Measurements from ENCODE around the gene ASAH2. TPM values are rescaled to one million over a fixed set of nuclear protein-coding genes. Genes with fewer than 3 reads are reported as not detected.

The ASAH2 gene
- total and polyA plus RNA-seq, 5 donors from 2014 or later: 0.85 to 6.0 (median 2.1) TPM

DNA sequence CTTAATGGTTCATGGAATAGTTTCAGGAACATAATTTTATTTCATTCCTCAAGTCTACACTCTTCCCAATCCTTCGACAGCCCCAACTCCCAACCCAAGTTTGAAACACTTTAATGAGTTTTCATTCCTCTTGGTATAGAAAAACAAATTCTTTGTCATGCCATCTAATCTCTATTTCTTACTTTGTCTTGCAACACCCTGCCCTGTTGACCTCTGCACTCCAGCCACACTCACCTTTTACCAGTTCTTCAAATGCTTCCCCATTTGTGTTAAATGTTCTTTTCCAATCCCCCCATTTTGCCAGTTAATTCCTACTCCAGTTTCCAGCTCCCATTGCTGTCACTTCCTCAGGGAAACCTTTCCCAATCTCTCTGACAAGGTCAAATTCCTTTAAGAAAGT, 21.9 kb downstream of the ASAH2 start:
- peaks cover 20% of the 10 kb centered on the region for H3K27me3 ChIP-seq (ENCODE audit: control insufficient read depth, insufficient read depth, low read length)
- H3K4me1 ChIP-seq (ENCODE audit: control insufficient read depth, insufficient read depth, low read length, poor library complexity, severe bottlenecking): no peaks in the 10 kb centered on the region
- no peaks in the 10 kb centered on the region for H3K9me3 ChIP-seq (ENCODE audit: control insufficient read depth in 2 of 2, low read length in 2 of 2)
- Mint-ChIP-seq H3K27me3 (peaks cover 51% of the 10 kb centered on the region), H3K9me3 (peaks cover 0 to 2% (median 0%) of the 10 kb centered on the region in 7 donors), H3K4me3 (no peak overlapping the region), H3K4me1 (no peaks in the 10 kb centered on the region), H3K27ac (no peak overlapping the region), H3K36me3 (no peaks in the 10 kb centered on the region)
- H3K27ac ChIP-seq (ENCODE audit: insufficient read depth, low read length, poor library complexity, severe bottlenecking): no peak overlapping the region
- no peak for ATAC-seq (ENCODE audit: low read depth in 2 of 2)
- H3K36me3 ChIP-seq (ENCODE audit: control insufficient read depth, insufficient read depth, low read length): no peaks in the 10 kb centered on the region
- no peak overlapping the region for H3K4me3 ChIP-seq (ENCODE audit: low read depth, low read length)
- DNase-seq: no peak

DNA sequence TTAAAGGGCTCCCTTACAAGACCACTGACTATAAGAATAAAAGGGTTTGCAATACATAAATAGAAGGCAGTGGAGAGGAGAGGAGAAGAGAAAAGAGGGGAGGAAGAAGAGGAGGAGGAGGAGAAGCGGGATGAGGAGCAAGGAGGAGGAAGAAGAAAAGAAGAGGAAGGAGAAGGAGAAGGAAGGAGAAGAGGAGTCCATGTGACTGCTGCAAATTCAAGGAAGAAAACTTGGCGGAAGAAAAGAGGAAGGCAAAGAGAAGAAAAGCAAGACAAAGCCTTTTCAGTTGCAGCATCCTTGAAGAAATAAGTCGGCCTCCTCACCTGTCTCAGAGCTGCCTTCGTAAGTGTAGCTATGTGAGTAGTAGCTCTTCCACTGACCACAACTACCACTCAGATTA, 22.6 kb downstream of the ASAH2 start:
- ATAC-seq (ENCODE audit: low read depth in 2 of 2) (no peak), DNase-seq (no peak)
- peaks cover 20% of the 10 kb centered on the region for H3K27me3 ChIP-seq (ENCODE audit: control insufficient read depth, insufficient read depth, low read length)
- no peak overlapping the region for H3K27ac ChIP-seq (ENCODE audit: insufficient read depth, low read length, poor library complexity, severe bottlenecking)
- Mint-ChIP-seq H3K27ac (no peak overlapping the region), H3K9me3 (peaks cover 0 to 2% (median 0%) of the 10 kb centered on the region in 7 donors), H3K36me3 (no peaks in the 10 kb centered on the region), H3K27me3 (peaks cover 49% of the 10 kb centered on the region), H3K4me3 (no peak overlapping the region), H3K4me1 (no peaks in the 10 kb centered on the region)
- no peaks in the 10 kb centered on the region for H3K36me3 ChIP-seq (ENCODE audit: control insufficient read depth, insufficient read depth, low read length)
- H3K9me3 ChIP-seq (ENCODE audit: control insufficient read depth in 2 of 2, low read length in 2 of 2): no peaks in the 10 kb centered on the region
- no peak overlapping the region for H3K4me3 ChIP-seq (ENCODE audit: low read depth, low read length)
- H3K4me1 ChIP-seq (ENCODE audit: control insufficient read depth, insufficient read depth, low read length, poor library complexity, severe bottlenecking): no peaks in the 10 kb centered on the region

GRCh38 chr10:50226610-50227009, 24.7 kb downstream of the ASAH2 start:
- Mint-ChIP-seq H3K9me3 (peaks cover 0 to 2% (median 0%) of the 10 kb centered on the region in 7 donors), H3K4me1 (no peaks in the 10 kb centered on the region), H3K4me3 (no peak overlapping the region), H3K27ac (no peak overlapping the region), H3K27me3 (peaks cover 40% of the 10 kb centered on the region), H3K36me3 (no peaks in the 10 kb centered on the region)
- Histone ChIP-seq H3K27me3 (ENCODE audit: control insufficient read depth, insufficient read depth, low read length) (peaks cover 18% of the 10 kb centered on the region), H3K27ac (ENCODE audit: insufficient read depth, low read length, poor library complexity, severe bottlenecking) (no peak overlapping the region), H3K9me3 (ENCODE audit: control insufficient read depth in 2 of 2, low read length in 2 of 2) (no peaks in the 10 kb centered on the region), H3K4me3 (ENCODE audit: low read depth, low read length) (no peak overlapping the region), H3K36me3 (ENCODE audit: control insufficient read depth, insufficient read depth, low read length) (no peaks in the 10 kb centered on the region), H3K4me1 (ENCODE audit: control insufficient read depth, insufficient read depth, low read length, poor library complexity, severe bottlenecking) (no peaks in the 10 kb centered on the region)
- ATAC-seq (ENCODE audit: low read depth in 2 of 2): no peak
- no peak for DNase-seq

DNA sequence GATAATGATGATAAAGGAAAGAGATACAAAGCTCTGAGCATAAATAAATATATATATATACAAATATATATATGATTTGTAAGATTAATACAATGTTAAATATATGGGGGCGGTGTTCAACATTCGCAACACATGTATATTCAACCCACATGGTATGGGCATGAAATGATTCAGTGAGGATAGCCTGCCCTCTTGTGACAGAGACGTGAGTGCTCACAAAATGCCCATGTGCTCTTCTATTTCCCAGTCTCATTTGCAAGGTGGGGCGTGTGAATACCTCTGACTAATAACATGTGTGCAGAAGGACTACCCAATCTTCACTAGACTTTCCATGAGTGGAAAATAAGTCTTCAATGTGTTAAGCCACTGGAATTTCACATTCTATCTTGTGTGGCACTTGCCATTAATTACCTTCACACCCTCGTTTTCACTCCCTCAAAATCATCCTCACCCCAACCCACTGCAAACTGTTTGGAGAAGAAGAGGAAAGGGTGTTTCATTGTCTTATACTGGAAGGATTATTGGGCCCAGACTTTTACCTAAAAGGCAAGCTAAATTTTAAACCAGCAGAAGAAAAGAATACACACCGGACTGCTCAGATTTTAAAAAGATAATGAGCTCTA, 26.9 kb downstream of the ASAH2 start:
- ATAC-seq (ENCODE audit: low read depth in 2 of 2): peak; percentile 52 to 73
- Mint-ChIP-seq H3K27ac (no peak overlapping the region), H3K36me3 (no peaks in the 10 kb centered on the region), H3K4me3 (no peak overlapping the region), H3K4me1 (no peaks in the 10 kb centered on the region), H3K27me3 (peaks cover 34% of the 10 kb centered on the region), H3K9me3 (peaks cover 0 to 2% (median 0%) of the 10 kb centered on the region in 7 donors)
- peak; percentile 2 to 63 (median 26) for DNase-seq
- H3K4me3 ChIP-seq (ENCODE audit: low read depth, low read length): no peak overlapping the region
- H3K27ac ChIP-seq (ENCODE audit: insufficient read depth, low read length, poor library complexity, severe bottlenecking): no peak overlapping the region
- H3K27me3 ChIP-seq (ENCODE audit: control insufficient read depth, insufficient read depth, low read length): peaks cover 9% of the 10 kb centered on the region
- no peaks in the 10 kb centered on the region for H3K36me3 ChIP-seq (ENCODE audit: control insufficient read depth, insufficient read depth, low read length)
- H3K4me1 ChIP-seq (ENCODE audit: control insufficient read depth, insufficient read depth, low read length, poor library complexity, severe bottlenecking): no peaks in the 10 kb centered on the region
- H3K9me3 ChIP-seq (ENCODE audit: control insufficient read depth in 2 of 2, low read length in 2 of 2): no peaks in the 10 kb centered on the region

DNA sequence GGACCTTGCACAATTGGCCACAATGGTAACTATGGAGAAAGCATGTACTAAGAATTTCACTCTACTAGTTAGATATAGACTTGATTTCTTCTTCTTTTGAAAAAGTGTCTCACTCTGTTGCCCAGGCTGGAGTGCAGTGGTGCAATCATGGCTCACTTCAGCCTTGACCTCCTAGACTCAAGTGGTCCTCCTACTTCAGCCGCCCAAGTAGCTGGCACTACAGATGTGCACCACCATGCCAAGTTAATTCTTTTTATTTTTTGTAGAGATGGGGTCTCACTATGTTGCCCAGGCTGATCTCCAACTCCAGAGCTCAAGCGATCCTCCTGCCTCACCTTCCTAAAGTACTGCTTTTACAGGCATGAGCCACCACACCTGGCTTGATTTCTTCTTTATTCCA, 29.1 kb downstream of the ASAH2 start:
- Mint-ChIP-seq H3K4me3 (no peak overlapping the region), H3K27ac (no peak overlapping the region), H3K27me3 (peaks cover 21% of the 10 kb centered on the region), H3K4me1 (no peaks in the 10 kb centered on the region), H3K36me3 (no peaks in the 10 kb centered on the region), H3K9me3 (peaks cover 0 to 4% (median 0%) of the 10 kb centered on the region in 7 donors)
- no peaks in the 10 kb centered on the region for H3K36me3 ChIP-seq (ENCODE audit: control insufficient read depth, insufficient read depth, low read length)
- H3K27me3 ChIP-seq (ENCODE audit: control insufficient read depth, insufficient read depth, low read length): peaks cover 5% of the 10 kb centered on the region
- ATAC-seq (ENCODE audit: low read depth in 2 of 2) (no peak), DNase-seq (no peak)
- no peaks in the 10 kb centered on the region for H3K9me3 ChIP-seq (ENCODE audit: control insufficient read depth in 2 of 2, low read length in 2 of 2)
- no peak overlapping the region for H3K27ac ChIP-seq (ENCODE audit: insufficient read depth, low read length, poor library complexity, severe bottlenecking)
- H3K4me1 ChIP-seq (ENCODE audit: control insufficient read depth, insufficient read depth, low read length, poor library complexity, severe bottlenecking): no peaks in the 10 kb centered on the region
- H3K4me3 ChIP-seq (ENCODE audit: low read depth, low read length): no peak overlapping the region

DNA sequence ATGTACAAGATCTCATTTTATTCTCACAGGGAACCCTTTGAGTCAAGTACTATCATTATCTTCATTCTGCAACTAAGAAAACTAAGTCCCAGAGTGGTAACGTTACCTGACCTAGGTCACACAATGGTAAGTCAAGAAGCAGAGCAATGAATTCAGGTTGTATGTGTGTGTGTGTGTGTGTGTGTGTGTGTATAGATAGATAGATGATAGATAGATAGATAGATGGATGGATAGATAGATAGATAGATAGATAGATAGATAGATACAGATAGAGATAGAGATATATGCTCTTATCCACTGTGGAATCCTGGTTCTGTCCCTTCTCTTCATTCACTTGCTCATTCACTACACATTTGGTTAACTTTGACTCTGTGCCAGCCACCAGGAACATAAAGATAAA, 29.8 kb downstream of the ASAH2 start:
- no peaks in the 10 kb centered on the region for H3K4me1 Mint-ChIP-seq
- Histone ChIP-seq H3K4me1 (ENCODE audit: control insufficient read depth, insufficient read depth, low read length, poor library complexity, severe bottlenecking) (no peaks in the 10 kb centered on the region), H3K36me3 (ENCODE audit: control insufficient read depth, insufficient read depth, low read length) (no peaks in the 10 kb centered on the region), H3K27ac (ENCODE audit: insufficient read depth, low read length, poor library complexity, severe bottlenecking) (no peak overlapping the region), H3K27me3 (ENCODE audit: control insufficient read depth, insufficient read depth, low read length) (peaks cover 5% of the 10 kb centered on the region), H3K4me3 (ENCODE audit: low read depth, low read length) (no peak overlapping the region), H3K9me3 (ENCODE audit: control insufficient read depth in 2 of 2, low read length in 2 of 2) (peaks cover 0 to 2% of the 10 kb centered on the region in 2 experiments)
- no peak overlapping the region for H3K4me3 Mint-ChIP-seq
- DNase-seq (no peak), ATAC-seq (ENCODE audit: low read depth in 2 of 2) (no peak)
- peaks cover 21% of the 10 kb centered on the region for H3K27me3 Mint-ChIP-seq
- peaks cover 0 to 4% (median 0%) of the 10 kb centered on the region in 7 donors for H3K9me3 Mint-ChIP-seq
- H3K36me3 Mint-ChIP-seq: no peaks in the 10 kb centered on the region
- H3K27ac Mint-ChIP-seq: no peak overlapping the region

- DNase-seq: no peak
- no peak for ATAC-seq (ENCODE audit: low read depth in 2 of 2)
- peaks cover 0 to 5% (median 1%) of the 10 kb centered on the region in 7 donors for H3K9me3 Mint-ChIP-seq
- Histone ChIP-seq H3K4me1 (ENCODE audit: control insufficient read depth, insufficient read depth, low read length, poor library complexity, severe bottlenecking) (no peaks in the 10 kb centered on the region), H3K9me3 (ENCODE audit: control insufficient read depth in 2 of 2, low read length in 2 of 2) (peaks cover 0 to 2% of the 10 kb centered on the region in 2 experiments), H3K27ac (ENCODE audit: insufficient read depth, low read length, poor library complexity, severe bottlenecking) (no peak overlapping the region), H3K27me3 (ENCODE audit: control insufficient read depth, insufficient read depth, low read length) (peaks cover 5% of the 10 kb centered on the region), H3K4me3 (ENCODE audit: low read depth, low read length) (no peak overlapping the region), H3K36me3 (ENCODE audit: control insufficient read depth, insufficient read depth, low read length) (no peaks in the 10 kb centered on the region)
- H3K36me3 Mint-ChIP-seq: no peaks in the 10 kb centered on the region
- no peak overlapping the region for H3K4me3 Mint-ChIP-seq
- no peaks in the 10 kb centered on the region for H3K4me1 Mint-ChIP-seq
- peaks cover 22% of the 10 kb centered on the region for H3K27me3 Mint-ChIP-seq
- H3K27ac Mint-ChIP-seq: no peak overlapping the region
Measured at GRCh38 chr10:50219646-50220045, 31.7 kb downstream of the ASAH2 start.

- ATAC-seq (ENCODE audit: low read depth in 2 of 2) (no peak), DNase-seq (no peak)
- Histone ChIP-seq H3K4me1 (ENCODE audit: control insufficient read depth, insufficient read depth, low read length, poor library complexity, severe bottlenecking) (no peaks in the 10 kb centered on the region), H3K4me3 (ENCODE audit: low read depth, low read length) (no peak overlapping the region), H3K36me3 (ENCODE audit: control insufficient read depth, insufficient read depth, low read length) (no peaks in the 10 kb centered on the region), H3K9me3 (ENCODE audit: control insufficient read depth in 2 of 2, low read length in 2 of 2) (peaks cover 0 to 2% of the 10 kb centered on the region in 2 experiments), H3K27ac (ENCODE audit: insufficient read depth, low read length, poor library complexity, severe bottlenecking) (no peak overlapping the region), H3K27me3 (ENCODE audit: control insufficient read depth, insufficient read depth, low read length) (peaks cover 5% of the 10 kb centered on the region)
- Mint-ChIP-seq H3K9me3 (peaks cover 0 to 5% (median 1%) of the 10 kb centered on the region in 7 donors), H3K4me3 (no peak overlapping the region), H3K4me1 (no peaks in the 10 kb centered on the region), H3K36me3 (no peaks in the 10 kb centered on the region), H3K27ac (no peak overlapping the region), H3K27me3 (peaks cover 23% of the 10 kb centered on the region)
Measured at GRCh38 chr10:50219200-50219599, 32.1 kb downstream of the ASAH2 start.

Measured in CD4-positive, CD25-positive, alpha-beta regulatory T cell (primary cell).